ENCODE results near the gene TMEM30A. TPM values are rescaled to one million over a fixed set of nuclear protein-coding genes. Genes with fewer than 3 reads are reported as not detected.

TMEM30A gene
- total RNA-seq, result 40.0 TPM
- long read RNA-seq, full-length matches to known transcripts, result 91 of 105 reads
- long read RNA-seq, partial matches to known transcripts, result 1 of 105 reads
- long read RNA-seq, other reads (novel, unspliced or antisense), result 13 of 105 reads

DNA sequence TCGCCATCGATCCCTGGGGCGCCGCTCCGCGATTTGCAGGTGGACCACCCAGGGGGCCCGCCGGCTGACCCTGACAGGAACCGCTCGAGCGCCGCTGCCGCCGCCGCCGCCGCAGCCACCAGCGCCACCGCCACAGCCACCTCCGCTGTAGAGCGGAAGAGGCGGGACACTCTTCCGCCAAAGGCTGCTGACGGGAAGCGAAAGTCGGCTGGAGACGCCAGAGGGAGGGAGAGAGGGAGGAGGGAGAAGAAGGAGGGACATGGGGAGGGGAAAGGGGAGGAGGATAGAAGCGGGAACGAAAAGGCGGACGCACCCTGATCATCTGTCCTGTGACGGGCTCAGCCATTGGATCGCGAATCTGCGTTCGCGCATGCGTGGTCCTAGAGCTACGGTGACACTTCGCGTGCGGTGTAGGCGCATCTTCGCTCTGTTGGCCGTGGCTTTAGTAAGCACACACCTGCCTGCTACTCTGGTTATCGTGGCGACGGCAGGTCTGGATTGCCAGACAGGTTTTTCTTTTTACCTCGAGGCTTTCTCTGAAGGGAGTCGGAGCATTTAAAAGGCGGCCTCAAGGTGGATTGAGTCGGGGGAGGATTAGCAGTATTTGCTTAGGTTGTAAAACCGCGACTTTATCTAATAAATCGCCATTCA is at the start of gene TMEM30A:
TMEM30A (minus strand) TSS at position 161 of the 651 bp plus-strand sequence; CDS start at position 7, 154 bp downstream.
- ATAC-seq (ENCODE audit: poor library complexity) (peak; percentile 99), DNase-seq (peak; percentile 97)
- intact Hi-C loops (cut with DNase I), result no loop called here

DNA sequence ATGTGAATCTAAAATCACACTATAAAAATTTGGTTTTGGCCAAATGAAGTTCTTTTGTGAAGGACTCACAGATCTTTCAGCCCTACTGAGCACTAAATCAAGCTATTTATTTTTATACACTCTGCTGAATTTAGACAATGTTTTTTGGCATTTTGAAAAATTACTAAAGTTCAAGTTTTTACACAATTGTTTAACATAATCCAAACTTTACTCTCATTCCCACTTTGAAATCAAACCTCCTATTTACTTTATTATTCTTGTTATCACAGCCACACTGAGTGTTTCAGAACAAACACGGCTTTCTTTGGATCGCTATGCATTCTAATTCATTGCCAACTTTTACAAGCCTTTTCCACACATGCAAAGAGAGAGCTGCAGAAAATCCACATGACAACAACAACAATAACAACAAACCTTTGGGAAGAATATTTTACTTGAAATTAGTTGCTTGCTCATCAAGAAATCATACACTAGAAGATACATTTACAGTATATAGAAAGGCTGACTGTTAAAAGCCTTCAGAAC is 49.1 kb upstream of the TMEM30A start:
- DNase-seq, result no peak
- intact Hi-C loops (cut with DNase I), result no loop called here
- peak; percentile 11 for ATAC-seq (ENCODE audit: poor library complexity)

DNA sequence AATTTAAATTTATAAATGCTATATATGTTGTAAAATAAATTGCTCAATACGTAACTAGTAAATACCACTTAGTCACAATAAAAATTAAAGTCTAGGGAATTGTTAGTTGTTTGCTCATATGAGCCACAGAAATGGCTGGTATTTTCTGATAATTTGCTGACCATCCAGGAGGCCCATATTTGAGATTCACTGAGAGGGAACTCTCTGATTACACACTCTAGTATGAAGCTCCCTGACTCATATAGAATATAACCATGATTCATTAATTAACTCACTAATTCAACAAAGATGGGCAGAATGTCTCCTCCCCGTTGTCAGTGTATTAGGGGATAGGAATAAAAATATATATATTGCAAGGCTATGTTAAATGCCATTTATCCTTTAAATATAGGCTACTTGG is 46.6 kb upstream of the TMEM30A start:
- no peak for DNase-seq
- ATAC-seq (ENCODE audit: poor library complexity), result no peak
- intact Hi-C loops (cut with DNase I), result no loop called here

DNA sequence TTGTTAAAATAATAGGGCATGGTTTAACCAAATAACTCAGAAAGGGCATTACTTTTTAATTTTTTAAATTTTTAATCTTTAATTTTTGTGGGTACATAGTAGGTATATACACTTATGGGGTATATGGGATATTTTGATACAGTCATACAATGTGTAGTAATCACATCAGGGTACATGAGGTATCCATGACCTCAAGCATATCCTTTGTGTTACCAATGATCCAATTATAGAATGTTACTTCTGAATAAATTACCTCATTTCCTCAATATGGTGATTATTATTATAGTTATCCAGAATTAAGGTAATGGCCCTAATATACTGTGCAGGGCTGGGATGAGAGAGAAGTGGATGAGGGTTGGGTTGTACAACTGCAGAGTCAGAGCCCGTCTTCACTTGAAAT is 45.1 kb upstream of the TMEM30A start:
- no peak for ATAC-seq (ENCODE audit: poor library complexity)
- intact Hi-C loops (cut with DNase I), result no loop called here
- no peak for DNase-seq

DNA sequence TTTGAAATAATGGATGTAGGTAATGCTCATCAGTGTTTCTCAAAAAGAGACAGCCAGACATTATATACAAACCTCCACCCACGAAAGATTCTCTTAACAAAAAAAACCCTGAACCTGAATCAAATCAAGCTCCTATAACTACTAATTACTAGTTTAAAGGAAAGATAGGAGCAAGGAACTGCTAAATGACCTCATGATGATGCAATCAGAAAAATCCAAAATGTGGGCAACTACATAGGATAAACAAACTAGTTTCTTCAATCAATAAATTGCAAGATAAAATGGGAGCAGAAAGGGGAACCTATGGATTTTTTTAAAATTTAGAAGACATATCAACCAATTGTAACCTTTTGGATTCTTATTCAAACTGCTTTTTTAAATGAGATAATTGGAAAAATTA is 43.2 kb upstream of the TMEM30A start:
- ATAC-seq (ENCODE audit: poor library complexity) (no peak), DNase-seq (no peak)
- intact Hi-C loops (cut with DNase I), result no loop called here

DNA sequence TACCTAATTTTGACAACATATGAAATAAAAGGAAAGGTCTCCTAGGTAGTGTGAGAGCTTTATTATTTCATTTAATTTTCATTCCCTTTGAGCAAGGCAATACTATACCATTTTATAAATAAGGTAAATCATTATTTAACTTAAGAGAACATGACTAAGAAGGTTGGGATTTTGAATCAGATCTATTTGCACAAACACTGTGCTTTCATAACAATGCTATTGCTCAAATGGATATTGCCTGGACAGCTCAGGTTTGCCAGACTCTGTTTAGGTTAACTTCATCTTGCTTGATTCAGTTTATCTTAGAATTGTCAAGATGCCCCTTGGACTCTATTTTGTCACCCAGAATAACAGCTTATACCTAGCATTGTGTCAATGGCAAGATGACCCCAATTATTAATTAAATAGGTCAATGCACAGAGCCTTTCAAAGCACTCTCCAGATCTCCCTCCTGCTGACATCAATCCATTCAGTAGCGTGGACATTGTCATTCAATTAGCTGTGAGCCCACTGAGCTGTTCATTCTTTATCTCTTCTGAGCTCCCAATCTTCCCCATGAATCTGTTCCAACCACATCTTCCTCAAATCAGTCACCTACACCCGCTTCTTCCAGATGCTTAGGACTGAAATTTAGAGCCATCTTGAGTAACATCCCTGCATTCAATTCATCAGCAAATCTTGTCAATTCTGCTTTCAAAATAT is 42.1 kb upstream of the TMEM30A start:
- no peak for DNase-seq
- intact Hi-C loops (cut with DNase I), result no loop called here
- no peak for ATAC-seq (ENCODE audit: poor library complexity)

DNA sequence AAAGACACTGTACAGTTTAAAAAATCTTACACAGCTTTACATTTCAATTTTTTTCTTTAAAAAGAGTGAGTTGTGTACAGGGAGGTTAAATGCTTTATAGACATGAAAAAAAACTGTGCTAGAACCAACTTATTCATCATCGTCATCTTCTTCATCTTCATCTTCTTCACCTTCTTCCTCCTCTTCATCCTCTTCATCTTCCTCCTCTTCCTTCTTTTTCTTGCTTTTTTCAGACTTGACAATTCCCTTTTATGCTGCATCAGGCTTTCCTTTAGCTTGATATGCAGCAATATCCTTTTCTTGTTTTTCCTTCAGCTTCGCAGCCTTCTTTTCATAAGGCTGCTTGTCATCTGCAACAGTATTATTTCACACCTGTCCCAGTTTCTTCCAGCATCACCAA is 34.3 kb upstream of the TMEM30A start:
- intact Hi-C loops (cut with DNase I), result no loop called here
- no peak for DNase-seq
- no peak for ATAC-seq (ENCODE audit: poor library complexity)

DNA sequence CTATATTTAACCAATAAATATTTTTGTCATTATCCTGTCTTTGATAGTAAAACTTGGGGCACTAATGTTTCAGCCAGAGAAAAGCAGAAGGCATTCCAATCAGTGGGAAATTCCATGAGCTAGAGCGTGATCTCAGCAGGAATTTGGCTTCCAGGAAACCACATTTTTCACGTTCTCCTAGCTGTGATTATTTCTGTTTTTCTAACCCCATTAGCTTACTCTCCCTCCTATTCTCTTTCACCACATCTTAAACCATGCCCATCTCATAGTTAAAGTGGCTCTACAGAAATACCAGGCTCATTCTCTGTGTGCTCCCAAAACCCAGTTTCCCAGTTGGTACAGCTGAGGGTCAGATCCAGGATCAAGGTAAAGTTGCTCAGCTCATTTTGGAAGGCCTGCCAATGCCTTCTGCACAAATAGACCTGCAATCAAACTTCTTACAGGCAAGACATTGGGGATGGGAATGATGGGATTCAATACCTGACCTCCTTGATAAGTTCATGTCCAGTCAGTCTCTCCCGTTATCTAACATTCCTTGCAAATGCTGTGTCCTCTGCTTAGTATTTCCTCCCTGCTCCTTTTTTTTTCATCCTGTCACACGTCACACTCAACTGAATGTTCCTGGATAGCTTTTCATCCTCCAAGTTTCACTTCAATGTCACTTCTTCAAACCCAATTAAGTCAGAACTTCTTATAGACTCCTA is 33.1 kb upstream of the TMEM30A start:
- intact Hi-C loops (cut with DNase I), result no loop called here
- no peak for DNase-seq
- ATAC-seq (ENCODE audit: poor library complexity), result peak; percentile 55

DNA sequence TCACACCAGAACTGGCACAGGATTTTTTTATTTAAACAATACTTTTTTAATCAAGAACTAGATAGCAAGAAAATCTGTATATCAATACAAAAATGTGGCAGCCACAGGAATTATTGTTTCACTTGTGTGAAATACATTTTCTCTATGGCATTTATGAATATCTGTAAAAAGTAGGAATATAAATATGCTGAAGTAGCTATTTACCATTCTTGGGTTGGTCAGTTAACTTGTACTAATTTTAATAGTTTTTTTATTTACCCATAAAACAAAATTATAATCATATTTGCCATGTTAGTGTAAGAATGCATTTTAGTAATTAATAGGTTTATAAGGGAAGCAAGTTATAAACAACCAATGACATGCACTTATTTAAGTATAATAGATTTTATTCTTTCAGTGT is 31.4 kb upstream of the TMEM30A start:
- ATAC-seq (ENCODE audit: poor library complexity), result no peak
- intact Hi-C loops (cut with DNase I), result no loop called here
- no peak for DNase-seq

DNA sequence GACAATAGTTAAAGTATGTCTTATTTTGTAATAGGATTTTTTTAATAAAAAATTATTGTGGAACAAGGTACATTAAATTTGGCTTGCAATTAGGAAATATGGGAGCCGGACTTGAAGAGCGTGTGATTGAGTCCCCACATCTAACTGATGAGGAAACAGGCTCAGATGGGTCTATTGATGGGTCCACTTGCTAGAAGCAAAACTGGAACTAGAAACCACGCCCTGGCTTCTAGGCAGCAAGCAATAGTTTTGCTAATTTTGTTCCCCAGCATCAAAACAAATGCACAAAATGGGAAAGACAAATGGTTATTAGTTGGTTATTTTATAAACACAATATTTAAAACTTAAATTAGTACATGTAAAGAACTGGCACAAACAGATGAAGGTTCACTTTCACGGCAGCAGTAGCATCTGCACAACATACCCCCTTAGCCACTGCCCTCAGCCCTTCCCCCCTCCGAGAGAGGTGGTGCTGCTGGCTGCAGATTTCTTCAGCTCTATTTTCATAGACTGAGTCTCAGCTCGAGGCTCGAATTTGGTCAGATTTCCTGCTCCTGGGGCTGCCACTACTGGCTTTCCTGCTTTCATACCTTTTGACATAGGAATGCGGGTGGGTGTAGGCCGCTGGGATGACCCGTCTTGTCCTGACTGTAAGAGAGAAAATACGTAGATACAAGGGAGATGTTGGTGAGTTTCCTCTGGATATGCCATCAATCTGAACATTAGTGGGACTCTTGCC is 23.8 kb upstream of the TMEM30A start:
- intact Hi-C loops (cut with DNase I), result no loop called here
- DNase-seq (no peak), ATAC-seq (ENCODE audit: poor library complexity) (no peak)

DNA sequence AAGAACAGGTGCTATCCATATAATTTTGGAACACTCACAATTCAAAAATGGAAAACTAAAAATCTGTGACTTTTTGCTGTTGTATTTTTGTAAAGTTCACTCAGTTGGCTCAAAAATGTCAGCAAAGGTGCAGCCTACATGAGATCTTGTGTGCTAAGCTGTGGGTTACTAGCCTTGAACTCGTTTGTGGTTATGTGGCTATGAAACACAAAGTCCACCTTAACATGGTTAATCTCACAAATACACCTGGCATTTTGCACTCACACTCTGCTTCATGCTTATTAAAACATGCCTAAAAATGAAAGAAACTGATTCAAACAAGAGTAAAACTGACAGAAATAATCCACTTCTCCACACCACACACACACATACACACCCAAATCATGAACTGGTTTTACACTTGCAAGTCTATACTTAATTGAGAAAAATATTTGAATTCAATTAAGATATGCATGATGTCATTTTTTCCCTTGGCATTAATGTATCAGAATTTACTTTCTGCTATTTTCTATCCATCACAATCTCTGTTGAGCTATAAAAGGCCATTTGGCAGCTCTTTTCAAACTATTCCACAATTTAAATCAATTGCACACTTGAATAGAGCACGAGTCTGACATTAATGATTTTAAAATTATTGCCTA is 22.9 kb upstream of the TMEM30A start:
- no peak for ATAC-seq (ENCODE audit: poor library complexity)
- no peak for DNase-seq
- intact Hi-C loops (cut with DNase I), result no loop called here

DNA sequence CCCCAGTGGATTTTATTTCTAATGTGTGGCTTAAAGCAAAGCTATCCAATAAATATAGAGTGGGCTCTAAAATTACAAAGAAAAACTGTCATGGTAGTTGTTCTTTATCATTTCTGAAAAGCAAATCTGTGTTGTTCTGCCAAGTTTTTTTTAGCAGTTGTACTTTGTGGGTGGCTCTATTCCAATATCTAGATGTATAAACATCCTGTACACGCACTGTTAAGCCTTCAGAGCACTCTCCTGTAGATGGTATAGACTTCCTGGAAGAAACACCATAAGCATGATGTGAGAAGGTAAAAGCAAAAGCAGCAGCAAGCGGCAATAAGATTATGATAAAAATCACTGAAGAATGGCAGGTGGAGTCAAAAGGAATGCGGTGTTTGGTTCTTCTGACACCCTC is 21.5 kb upstream of the TMEM30A start:
- intact Hi-C loops (cut with DNase I), result no loop called here
- ATAC-seq (ENCODE audit: poor library complexity) (peak; percentile 30), DNase-seq (no peak)

DNA sequence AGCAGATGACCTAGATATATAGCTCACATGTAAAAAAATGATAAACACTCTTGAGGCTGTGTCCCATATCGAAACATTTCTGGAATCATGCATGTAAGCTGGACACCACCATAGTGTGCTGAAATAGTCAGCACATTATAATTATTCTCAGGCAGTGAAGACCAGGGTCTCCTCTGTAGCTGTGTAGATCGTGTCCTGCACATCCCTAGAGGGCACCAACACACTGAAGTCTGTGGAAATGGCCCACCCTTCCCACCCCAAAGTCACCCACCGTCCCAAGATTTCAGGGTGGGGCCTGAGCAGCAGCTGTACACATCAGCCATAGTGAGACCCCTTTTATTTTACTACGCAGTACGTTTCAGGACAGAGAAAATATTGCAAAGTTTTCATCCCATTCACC is 21.0 kb upstream of the TMEM30A start:
- ATAC-seq (ENCODE audit: poor library complexity) (no peak), DNase-seq (no peak)
- intact Hi-C loops (cut with DNase I), result no loop called here

DNA sequence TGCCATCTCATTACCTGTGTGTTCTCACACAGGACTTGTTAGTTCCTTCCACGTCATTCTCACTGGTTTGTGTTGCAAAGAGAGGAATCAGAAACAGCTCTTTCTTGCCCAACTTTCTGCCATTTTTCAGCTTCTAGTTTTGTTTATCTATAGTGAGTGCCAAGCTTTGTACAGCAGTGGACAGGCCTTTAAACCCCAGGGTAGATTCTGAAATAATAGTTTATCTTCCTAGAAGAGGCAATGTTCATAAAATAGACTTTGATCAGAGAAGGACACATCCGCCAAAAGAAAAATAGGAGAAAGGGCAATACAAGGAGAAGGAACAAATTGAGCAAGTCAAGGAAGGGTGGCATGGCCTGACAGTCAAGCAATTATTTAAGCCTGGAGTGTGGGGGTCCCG is 17.7 kb upstream of the TMEM30A start:
- intact Hi-C loops (cut with DNase I), result no loop called here
- ATAC-seq (ENCODE audit: poor library complexity), result no peak
- no peak for DNase-seq

DNA sequence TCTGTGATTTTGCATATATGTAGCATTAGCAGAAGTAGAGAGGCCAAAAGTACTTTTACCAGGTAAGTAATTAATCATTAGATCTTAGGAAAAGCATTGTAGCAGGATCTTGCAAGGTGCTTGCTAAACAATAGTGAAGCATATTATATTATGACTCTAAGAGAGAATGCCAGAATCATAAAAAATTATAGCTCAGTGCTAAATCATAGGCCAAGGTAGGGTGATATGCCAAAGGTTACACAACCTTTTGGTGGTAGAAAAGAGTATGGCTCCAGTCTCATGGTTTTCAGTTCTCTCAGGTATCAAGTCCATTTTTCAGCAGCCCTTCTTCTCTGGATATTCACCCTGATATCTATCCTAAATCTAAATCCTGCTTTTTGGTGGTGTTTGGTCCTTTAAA is 16.9 kb upstream of the TMEM30A start:
- ATAC-seq (ENCODE audit: poor library complexity) (no peak), DNase-seq (no peak)
- intact Hi-C loops (cut with DNase I), result no loop called here

DNA sequence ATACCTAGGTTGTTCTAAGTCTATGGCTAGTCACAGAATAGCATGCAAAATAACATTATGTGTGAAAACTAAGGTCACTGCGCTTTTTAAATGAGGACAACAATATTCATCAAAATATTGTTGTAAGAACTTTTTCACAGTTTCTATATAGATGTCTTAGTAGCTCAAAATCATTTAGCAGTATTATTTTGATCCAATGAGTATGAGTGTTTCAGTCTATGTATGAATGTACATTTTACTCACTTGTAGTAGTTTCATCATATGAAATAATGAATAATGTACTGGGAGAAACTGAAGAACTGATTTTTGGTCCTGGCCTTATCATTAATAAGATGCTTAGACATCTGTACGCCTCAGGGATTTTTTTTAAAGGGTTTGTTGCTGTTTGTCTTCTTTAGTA is 16.5 kb upstream of the TMEM30A start:
- DNase-seq, result no peak
- intact Hi-C loops (cut with DNase I), result no loop called here

DNA sequence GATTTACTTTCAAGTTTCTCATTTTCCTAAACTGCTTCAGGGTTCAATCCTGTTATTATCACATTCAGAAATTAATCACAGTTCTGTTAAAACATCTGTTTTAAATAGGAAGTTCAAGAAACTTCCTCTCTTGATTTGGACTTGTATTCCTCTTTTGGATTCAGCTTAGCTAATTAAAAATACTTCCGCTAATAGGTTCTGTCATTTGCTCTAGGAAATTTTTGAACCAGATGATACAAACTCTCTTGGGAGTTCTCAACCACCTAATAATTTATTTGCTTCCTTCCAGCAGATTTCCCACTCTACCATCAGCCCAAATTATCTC is 15.9 kb upstream of the TMEM30A start:
- DNase-seq (no peak), ATAC-seq (ENCODE audit: poor library complexity) (no peak)
- intact Hi-C loops (cut with DNase I), result no loop called here

More for the DNA sequence above, 16.5 kb upstream of the TMEM30A start:
- no peak for ATAC-seq (ENCODE audit: poor library complexity)

DNA sequence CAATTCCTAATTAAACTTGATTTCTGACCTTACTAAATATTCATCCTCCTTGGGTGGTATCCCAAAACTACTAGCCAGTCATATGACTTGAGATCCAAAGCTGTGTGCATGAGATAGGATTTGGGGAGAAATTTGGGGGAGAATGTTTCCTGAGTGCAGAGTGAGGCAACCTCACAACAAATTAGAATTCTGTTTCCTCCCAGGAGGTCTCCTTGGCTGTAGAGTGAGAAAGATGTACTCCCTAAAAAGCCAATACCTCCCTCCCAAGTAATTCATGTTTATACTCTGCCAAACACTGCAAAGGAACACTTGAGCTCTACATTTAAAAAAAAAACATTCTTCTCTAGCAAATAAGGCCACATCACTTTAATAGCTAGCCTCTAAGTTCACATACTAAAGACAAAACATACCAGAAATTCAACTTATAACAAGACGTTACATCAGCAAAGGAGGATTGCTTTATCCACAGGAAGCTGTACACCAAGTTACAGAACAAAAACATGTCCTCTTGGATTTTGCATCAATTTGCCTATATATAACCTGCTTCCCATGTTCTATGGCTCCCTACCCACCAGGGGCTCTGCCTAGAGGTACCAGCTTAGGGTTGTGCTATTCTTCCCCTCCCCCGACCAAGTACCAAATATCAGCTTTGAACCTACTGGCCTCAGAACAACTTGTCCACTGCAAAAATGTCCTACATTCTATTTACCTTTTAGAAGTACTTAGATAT is 15.4 kb upstream of the TMEM30A start:
- ATAC-seq (ENCODE audit: poor library complexity) (peak; percentile 37), DNase-seq (no peak)
- intact Hi-C loops (cut with DNase I), result loop anchor here (5.0 kb wide), 1 partner anchor 207 kb away; no protein-coding TSS in a partner anchor
